Measurements from ENCODE around the gene TLR9.

TLR9 gene

GRCh38 chr3:52228751-52229291, 3.4 kb upstream of the TLR9 start:
- no peak for TF ChIP-seq POLR2A (IDR thresholded peaks at IDR 0.05; ENCODE audit: extremely low read depth, insufficient read length)
- no peak for TF ChIP-seq MYC (IDR thresholded peaks at IDR 0.05; ENCODE audit: low read depth, low read length)
- no peak for DNase-seq (ENCODE audit: low read depth)
- H3K4me3 ChIP-seq (ENCODE audit: low read depth, low read length), result no peak overlapping the region

- TF ChIP-seq POLR2A (IDR thresholded peaks at IDR 0.05; ENCODE audit: extremely low read depth, insufficient read length) (no peak), MYC (IDR thresholded peaks at IDR 0.05; ENCODE audit: low read depth, low read length) (no peak)
- TF ChIP-seq, protein P1, sequence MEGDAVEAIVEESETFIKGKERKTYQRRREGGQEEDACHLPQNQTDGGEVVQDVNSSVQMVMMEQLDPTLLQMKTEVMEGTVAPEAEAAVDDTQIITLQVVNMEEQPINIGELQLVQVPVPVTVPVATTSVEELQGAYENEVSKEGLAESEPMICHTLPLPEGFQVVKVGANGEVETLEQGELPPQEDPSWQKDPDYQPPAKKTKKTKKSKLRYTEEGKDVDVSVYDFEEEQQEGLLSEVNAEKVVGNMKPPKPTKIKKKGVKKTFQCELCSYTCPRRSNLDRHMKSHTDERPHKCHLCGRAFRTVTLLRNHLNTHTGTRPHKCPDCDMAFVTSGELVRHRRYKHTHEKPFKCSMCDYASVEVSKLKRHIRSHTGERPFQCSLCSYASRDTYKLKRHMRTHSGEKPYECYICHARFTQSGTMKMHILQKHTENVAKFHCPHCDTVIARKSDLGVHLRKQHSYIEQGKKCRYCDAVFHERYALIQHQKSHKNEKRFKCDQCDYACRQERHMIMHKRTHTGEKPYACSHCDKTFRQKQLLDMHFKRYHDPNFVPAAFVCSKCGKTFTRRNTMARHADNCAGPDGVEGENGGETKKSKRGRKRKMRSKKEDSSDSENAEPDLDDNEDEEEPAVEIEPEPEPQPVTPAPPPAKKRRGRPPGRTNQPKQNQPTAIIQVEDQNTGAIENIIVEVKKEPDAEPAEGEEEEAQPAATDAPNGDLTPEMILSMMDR (IDR thresholded peaks at IDR 0.05; ENCODE audit: low read depth, low read length), result no peak
- TF ChIP-seq, protein P2, sequence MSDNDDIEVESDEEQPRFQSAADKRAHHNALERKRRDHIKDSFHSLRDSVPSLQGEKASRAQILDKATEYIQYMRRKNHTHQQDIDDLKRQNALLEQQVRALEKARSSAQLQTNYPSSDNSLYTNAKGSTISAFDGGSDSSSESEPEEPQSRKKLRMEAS (IDR thresholded peaks at IDR 0.05; ENCODE audit: low read depth, low read length), result no peak
- no peak for DNase-seq (ENCODE audit: low read depth)
- no peak overlapping the region for H3K4me3 ChIP-seq (ENCODE audit: low read depth, low read length)
These were observed 2.8 kb upstream of the TLR9 start for GRCh38 chr3:52228266-52228665.

GRCh38 chr3:52227766-52228165, 2.3 kb upstream of the TLR9 start:
- no peak overlapping the region for H3K4me3 ChIP-seq (ENCODE audit: low read depth, low read length)
- TF ChIP-seq, protein P1 (IDR thresholded peaks at IDR 0.05; ENCODE audit: low read depth, low read length), result no peak
- no peak for TF ChIP-seq MYC (IDR thresholded peaks at IDR 0.05; ENCODE audit: low read depth, low read length)
- TF ChIP-seq, protein P2 (IDR thresholded peaks at IDR 0.05; ENCODE audit: low read depth, low read length), result no peak
- TF ChIP-seq POLR2A (IDR thresholded peaks at IDR 0.05; ENCODE audit: extremely low read depth, insufficient read length), result no peak
- DNase-seq (ENCODE audit: low read depth), result no peak

DNA sequence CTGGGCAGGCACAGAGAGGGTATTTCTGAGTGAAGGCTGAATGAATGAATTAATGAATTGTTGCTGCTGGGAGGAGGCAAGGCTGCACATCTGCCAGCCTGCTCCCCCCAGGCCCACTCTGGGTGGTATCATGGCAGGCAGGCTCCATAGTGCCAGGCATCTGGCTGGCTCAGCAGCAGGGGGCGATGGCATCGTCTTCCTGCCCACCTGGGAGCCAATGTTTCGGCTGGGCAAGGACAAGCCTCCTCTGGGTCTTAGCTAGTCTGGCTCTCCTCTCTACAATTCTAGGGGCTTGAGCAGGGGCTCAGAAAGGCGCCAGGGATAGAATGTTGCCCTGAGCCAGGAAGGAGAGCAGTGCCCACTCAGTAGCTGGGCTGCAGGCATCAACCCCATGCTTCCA, 1.7 kb upstream of the TLR9 start:
- H3K4me3 ChIP-seq (ENCODE audit: low read depth, low read length), result no peak overlapping the region
- TF ChIP-seq MYC (IDR thresholded peaks at IDR 0.05; ENCODE audit: low read depth, low read length) (no peak), POLR2A (IDR thresholded peaks at IDR 0.05; ENCODE audit: extremely low read depth, insufficient read length) (no peak)
- TF ChIP-seq, protein P2 (IDR thresholded peaks at IDR 0.05; ENCODE audit: low read depth, low read length), result no peak
- TF ChIP-seq, protein P1 (IDR thresholded peaks at IDR 0.05; ENCODE audit: low read depth, low read length), result no peak

GRCh38 chr3:52226229-52226817, 878 bp upstream of the TLR9 start:
- DNase-seq (ENCODE audit: low read depth), result peak; percentile 77
- no peak overlapping the region for H3K4me3 ChIP-seq (ENCODE audit: low read depth, low read length)
- TF ChIP-seq MYC (IDR thresholded peaks at IDR 0.05; ENCODE audit: low read depth, low read length) (no peak), POLR2A (IDR thresholded peaks at IDR 0.05; ENCODE audit: extremely low read depth, insufficient read length) (no peak)
- TF ChIP-seq, protein P1 (IDR thresholded peaks at IDR 0.05; ENCODE audit: low read depth, low read length), result no peak
- TF ChIP-seq, protein P2 (IDR thresholded peaks at IDR 0.05; ENCODE audit: low read depth, low read length), result no peak

More for the DNA sequence above, 1.7 kb upstream of the TLR9 start:
- DNase-seq (ENCODE audit: low read depth), result no peak

GRCh38 chr3:52223449-52224408, 1.7 kb downstream of the TLR9 start:
- TF ChIP-seq MYC (IDR thresholded peaks at IDR 0.05; ENCODE audit: low read depth, low read length) (no peak), POLR2A (IDR thresholded peaks at IDR 0.05; ENCODE audit: extremely low read depth, insufficient read length) (no peak)
- TF ChIP-seq, protein P1 (IDR thresholded peaks at IDR 0.05; ENCODE audit: low read depth, low read length), result no peak
- TF ChIP-seq, protein P2 (IDR thresholded peaks at IDR 0.05; ENCODE audit: low read depth, low read length), result no peak
- H3K4me3 ChIP-seq (ENCODE audit: low read depth, low read length), result no peak overlapping the region
- DNase-seq (ENCODE audit: low read depth), result no peak
